GM12892 (cell line): ENCODE results near the gene TOM1L2.

Experiments used
- POLR2A ChIP-seq: IDR thresholded peaks from 2 replicates; pipeline ENCODE4 v1.6.1; 2011; ENCODE audit warnings: low read depth, low read length, control low read depth
- POLR2AphosphoS5 ChIP-seq: IDR thresholded peaks from 2 replicates; pipeline ENCODE4 v1.6.1; 2011; ENCODE audit warnings: low read depth, low read length, control low read depth

DNA sequence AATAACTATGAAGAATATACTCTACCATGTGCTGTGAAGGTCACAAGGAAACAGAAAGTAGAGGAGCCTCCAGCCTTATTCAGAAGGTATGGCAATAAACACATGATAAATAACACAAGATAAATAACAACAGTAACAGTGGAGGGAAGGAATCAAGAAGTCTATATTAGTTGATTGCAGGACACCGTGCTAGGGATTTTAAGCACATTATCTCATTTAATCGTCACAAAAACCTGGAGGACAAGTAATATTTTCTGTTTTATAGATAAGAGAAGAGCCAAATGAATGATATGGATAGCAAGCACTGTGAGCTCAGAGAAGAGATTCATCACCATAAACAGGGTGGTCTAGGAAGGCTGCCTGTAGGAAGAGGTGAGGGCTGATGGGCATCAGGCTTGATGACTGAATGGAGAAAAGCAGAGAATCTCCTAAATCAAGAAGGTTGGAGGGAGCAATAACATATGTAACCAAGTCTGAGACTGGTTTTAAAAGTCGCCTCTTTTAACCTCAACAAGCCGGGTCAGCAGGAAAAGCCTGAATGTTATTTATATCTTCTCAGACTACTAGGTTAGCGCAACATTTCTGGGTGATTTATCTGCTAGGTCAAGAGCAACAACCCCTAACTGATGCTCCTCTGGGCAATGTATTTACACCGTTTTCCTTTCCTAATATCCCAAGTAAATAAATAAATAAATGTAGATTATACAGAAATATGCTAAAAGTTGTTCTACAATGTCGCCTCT is 8.3 kb downstream of the TOM1L2 start:
- no peak for TF ChIP-seq POLR2AphosphoS5
- no peak for TF ChIP-seq POLR2A
